AG09309 (cell line): Measurements from ENCODE around the gene ATAD2B.

ENCODE experiments used
- DNase-seq: peaks from one replicate; pipeline ENCODE4 v3.0.0-alpha.2; 2010; ENCODE audit warnings: low read depth
- H3K4me3 ChIP-seq: 2 replicates; pipeline ENCODE4 v1.5.1; 2011; ENCODE audit warnings: mild to moderate bottlenecking, low read depth, low read length, moderate library complexity; ENCODE audit not compliant: control insufficient read depth
- TF ChIP-seq, protein P1 (sequence below): IDR thresholded peaks from 2 replicates; pipeline ENCODE4 v1.5.1; 2011; ENCODE audit warnings: mild to moderate bottlenecking, low read depth, low read length, inconsistent platforms; ENCODE audit not compliant: insufficient read depth, control insufficient read depth; ENCODE audit errors: missing control alignments

ATAD2B gene

DNA sequence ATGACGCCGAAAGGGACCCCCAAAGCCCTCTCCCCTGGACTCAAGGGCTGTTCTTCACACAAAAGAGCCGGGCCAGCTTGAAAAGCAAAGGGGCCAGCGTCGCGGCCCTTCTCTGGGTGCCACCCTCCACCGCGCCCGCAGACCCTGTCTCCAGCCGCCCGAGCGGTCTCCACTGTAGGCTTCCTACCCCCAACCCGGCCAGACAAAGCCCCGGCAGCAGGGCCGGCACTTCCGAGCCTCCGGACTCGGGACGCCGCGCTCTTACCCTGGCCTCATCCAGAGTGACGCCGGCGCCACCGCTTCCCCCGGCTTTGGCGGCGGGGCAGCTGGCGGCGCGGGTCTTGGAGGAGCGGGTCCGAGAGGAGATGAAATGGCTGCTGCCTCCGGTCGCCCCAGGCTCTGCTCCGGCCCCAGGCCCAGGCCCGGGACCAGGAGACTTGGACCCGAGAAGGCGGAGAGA is 603 bp downstream of the ATAD2B start:
- H3K4me3 ChIP-seq = peak overlapping the region; percentile 83
- no peak for DNase-seq
- TF ChIP-seq, protein P1, sequence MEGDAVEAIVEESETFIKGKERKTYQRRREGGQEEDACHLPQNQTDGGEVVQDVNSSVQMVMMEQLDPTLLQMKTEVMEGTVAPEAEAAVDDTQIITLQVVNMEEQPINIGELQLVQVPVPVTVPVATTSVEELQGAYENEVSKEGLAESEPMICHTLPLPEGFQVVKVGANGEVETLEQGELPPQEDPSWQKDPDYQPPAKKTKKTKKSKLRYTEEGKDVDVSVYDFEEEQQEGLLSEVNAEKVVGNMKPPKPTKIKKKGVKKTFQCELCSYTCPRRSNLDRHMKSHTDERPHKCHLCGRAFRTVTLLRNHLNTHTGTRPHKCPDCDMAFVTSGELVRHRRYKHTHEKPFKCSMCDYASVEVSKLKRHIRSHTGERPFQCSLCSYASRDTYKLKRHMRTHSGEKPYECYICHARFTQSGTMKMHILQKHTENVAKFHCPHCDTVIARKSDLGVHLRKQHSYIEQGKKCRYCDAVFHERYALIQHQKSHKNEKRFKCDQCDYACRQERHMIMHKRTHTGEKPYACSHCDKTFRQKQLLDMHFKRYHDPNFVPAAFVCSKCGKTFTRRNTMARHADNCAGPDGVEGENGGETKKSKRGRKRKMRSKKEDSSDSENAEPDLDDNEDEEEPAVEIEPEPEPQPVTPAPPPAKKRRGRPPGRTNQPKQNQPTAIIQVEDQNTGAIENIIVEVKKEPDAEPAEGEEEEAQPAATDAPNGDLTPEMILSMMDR = no peak

DNA sequence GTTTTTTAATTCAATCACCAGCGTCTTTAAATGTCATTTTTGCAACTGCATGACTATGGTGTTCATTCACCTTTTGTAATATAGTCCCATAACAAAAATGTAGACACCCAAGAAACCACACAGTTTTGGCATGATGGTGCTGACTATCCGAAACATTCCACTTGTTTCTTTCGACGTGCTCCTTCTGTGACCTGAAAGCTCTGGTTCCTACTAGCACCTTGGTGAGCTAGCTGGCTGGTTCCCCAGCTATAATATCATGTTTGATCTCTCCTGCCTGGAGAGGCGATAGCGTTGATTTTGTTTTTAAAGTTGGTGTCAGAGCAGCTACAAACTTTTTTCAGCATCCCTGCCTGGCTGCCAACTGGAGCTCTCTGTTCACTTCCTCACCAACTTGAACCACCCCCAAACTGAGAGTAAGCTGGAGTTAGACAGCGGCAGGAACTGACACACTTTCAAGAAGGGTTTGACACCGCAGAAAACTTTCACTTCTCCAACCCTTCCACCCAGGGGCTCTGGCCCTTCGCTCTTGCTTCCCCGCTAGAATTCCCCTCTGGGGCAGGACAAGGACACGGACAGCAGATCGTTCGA is 1.1 kb downstream of the ATAD2B start:
- no peak for DNase-seq
- TF ChIP-seq, protein P1 = no peak
- H3K4me3 ChIP-seq = peak overlapping the region; percentile 83

DNA sequence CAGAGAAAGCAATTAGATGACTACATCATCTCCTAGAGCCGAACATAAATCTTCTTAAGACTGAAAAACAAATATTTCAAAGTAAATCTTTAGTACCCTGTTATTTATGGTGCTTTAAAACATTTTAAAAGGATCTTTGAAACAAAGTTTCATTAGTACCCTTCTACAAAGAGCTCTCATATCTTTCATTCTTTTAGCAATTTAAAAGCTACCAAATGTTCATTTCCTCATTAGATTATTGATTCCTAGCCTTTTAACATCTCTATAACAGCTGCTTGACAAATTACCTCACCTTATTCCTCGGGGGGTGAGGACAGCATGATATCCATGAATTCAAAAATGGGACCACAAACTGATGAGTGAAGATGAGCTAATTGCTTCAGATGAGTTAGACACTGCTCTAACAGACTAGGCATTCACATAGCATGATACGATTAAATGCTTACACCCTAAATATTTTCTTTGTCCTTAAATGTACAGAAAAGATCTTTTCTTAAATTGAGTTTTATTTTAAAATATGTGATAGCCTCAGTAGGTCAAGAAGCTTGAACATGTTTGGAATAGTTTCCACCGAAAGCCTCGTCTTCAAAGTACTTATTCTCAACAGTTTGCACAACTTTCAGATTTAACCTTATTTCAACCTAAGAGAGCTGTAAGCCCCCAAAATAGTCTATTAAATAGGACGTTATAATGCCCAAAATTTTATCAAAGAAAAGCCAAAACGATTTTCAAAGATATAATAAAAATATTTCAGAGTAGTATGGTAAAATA is 2.1 kb downstream of the ATAD2B start:
- TF ChIP-seq, protein P1 = no peak
- no peak for DNase-seq
- peak overlapping the region; percentile 83 for H3K4me3 ChIP-seq

DNA sequence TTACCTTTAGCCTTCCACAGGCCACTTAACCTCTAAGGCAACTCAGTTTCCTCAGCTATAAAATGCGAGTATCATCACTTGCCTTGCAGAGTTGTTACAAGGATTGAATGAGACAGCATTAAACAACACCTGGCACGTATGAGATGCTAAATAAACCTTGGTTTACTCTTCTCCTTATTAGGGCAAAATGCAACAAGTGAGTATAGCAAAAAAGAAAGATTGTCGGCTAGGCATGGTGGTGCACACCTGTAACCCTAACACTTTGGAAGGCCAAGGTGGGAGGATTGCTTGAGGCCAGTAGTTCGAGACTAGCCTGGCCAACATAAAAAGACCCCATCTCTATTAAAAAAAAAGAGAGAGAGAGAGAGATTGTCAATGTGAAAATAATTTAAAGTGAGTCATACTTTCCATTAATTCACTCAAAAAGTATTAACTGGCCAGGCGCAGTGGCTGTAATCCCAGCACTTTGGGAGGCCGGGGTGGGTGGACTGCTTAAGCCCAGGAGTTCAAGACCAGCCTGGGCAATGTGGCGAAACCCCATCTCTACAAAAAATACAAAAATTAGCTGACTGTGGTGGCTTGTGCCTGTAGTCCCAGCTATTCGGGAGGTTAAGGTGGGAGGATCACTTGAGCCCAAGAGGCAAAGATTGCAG is 8.0 kb downstream of the ATAD2B start:
- H3K4me3 ChIP-seq = no peak overlapping the region
- TF ChIP-seq, protein P1 = no peak
- DNase-seq = no peak

DNA sequence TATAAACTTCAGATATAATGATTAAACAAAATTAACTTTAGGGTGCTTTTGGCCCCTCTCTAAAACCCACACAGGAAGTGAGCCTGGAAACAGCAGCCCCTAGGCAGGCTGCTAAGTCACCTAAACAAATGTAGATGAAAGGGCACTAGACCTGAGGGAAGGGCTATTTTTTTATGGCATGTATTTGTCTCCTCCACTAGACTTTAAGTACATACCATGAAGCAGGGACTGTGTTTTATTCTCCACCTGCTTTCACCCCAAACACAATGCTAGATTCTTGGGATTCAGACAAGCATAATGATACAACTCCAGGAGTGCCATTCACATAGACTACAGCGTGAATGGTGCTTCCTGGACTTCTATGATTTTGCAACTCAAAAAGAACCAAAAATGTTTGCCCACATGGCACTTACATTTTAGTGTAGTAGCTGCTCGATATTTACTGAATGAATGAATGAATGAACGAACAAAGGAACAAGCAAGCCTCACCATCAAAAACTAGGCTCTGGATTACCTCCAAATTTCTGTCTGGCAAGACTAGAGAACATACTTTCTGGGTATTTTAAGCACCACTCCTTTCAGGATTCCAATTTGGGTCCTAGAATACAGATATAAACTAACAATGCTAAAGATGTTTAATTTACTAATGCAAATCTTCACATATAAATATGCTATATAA is 10.1 kb downstream of the ATAD2B start:
- H3K4me3 ChIP-seq = no peak overlapping the region
- DNase-seq = no peak

DNA sequence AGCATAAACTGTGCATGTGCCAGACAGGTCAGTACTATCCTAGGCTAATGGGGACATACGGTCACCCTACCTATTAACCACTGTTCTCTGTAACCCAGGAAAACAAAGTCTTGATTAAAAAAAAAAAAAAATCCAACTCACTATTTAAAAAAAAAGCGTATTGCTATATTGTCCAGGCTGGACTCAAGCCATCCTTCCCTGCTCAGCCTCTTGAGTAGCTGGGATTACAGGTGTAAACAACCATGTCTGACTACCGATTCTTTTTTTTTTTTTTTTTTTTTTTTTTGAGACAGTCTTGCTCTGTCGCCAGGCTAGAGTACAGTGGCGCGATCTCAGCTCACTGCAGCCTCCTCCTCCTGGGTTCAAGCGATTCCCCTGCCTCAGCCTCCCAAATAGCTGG is 11.6 kb downstream of the ATAD2B start:
- TF ChIP-seq, protein P1 = no peak
- H3K4me3 ChIP-seq = no peak overlapping the region
- DNase-seq = no peak

More for the DNA sequence above, 10.1 kb downstream of the ATAD2B start:
- TF ChIP-seq, protein P1 = no peak
